ENCODE results near the gene RAE1. TPM values are rescaled to one million over a fixed set of nuclear protein-coding genes. Genes with fewer than 3 reads are reported as not detected.
A peak's percentile ranks its signal among the peaks of the same experiment; 100 is the strongest.

RAE1 gene
- total and polyA plus RNA-seq, 2 donors = 22.3 to 39.1 TPM

DNA sequence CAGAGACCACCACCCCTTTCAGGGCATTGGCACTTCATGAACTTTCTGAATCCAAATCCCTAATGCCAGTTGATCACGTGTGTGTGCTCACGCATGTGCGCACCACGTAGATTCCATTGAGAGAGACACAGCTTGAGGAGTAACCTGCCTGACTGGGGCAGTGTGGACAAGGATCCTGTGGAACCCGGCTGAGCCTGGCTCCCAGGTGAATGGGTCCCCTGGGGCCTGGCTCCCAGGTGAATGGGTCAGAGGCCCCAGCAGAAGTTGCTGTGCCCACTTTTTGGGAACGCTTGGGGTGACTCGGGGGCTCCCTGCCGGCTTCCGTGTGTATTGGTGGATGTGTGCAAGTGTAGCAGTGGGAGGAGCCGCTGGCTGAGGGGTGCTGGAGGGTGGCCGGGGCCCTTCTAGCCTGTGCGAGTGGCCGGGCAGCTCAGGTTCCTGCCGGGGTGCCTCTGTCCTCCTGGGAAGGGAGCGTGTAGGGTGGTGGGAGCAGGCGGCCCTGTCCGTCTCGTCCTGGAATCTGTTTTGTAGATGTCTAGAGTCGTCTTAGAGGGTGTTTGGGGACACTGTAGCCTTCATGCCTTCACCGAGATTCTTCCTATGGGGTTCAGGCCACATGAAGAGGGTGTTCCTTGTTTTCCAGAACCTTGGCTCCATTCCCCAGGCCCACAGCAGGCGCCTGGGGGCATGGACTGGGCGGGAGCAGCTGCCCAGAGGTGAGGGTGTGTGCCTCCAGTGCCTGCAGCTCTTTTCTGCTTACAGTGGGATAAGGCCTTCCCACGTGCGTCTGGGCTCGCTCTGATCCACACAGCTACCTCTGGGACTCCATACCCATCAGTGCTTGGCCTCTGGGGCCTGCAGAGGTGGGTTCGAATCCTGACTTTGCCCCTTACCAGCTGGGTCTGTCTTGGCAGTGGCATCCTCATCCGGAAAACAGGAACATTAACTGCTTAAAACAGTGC, 43.3 kb downstream of the RAE1 start:
- H3K27ac ChIP-seq (ENCODE audit: low read depth in 1 of 2, low read length in 1 of 2) = no peak overlapping the region
- H3K4me3 ChIP-seq (ENCODE audit: low read length in 2 of 2) = peak overlapping the region; percentile 74 to 97
- peaks cover 65 to 91% of the 10 kb centered on the region in 2 donors for H3K4me1 ChIP-seq (ENCODE audit: control insufficient read depth in 2 of 2, insufficient read depth in 2 of 2, low read length in 2 of 2)
- H3K27me3 ChIP-seq (ENCODE audit: control insufficient read depth in 2 of 2, insufficient read depth in 1 of 2, low read length in 1 of 2) = peaks cover 0 to 10% of the 10 kb centered on the region in 2 donors
- WGBS = 94% methylated on average over 27 of the region's 27 CpGs
- H3K9me3 ChIP-seq (ENCODE audit: control insufficient read depth in 2 of 2, insufficient read depth in 1 of 2, low read length in 1 of 2) = peaks cover 0 to 3% of the 10 kb centered on the region in 2 donors
- DNase-seq (ENCODE audit: low read depth in 6 of 9, low spot score in 9 of 9) = no peak
- H3K36me3 ChIP-seq (ENCODE audit: control insufficient read depth in 2 of 2, insufficient read depth in 2 of 2, low read length in 1 of 2) = peaks cover 50 to 53% of the 10 kb centered on the region in 2 donors

DNA sequence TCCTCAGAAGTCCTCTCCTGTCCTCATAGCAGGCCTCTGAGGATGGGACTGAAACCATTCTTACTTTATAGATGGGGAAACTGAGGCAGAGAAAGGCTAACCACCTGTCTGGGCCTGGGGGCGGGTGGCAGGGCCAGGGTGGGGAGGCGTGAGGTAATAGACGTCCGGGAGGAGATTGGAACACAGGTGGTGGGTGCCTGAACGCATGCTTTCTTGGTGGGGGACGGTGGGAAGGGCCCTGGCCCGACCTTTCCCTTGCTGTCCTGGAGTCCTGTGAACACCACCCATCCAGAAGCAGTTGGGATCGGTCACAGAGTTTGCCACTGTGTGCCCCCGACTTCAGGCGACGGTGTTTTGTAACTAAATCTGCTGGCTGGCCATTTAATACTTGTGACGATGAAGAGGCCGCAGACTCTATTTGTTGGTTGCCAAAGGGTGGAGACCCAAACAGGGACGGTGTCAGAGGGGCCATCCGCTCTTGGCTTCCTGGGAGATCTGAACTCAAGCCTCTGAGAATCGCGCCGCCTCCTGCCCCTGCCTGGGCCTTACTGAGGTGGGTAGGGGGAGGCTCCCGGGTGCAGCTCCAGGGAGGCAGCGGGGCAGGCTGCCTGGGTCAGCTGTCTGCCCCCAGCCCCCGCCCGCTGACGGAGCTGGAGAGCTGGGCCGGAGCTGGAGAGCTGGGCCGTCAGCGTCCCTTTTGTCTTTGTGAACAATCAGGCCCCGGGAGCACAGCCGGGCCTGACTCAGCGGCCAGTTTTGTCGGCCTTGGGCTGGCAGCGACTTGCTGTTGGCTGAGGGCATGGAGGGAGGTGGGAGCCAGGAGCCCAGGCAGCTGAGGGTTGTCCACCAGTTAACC, 44.3 kb downstream of the RAE1 start:
- Histone ChIP-seq H3K9me3 (ENCODE audit: control insufficient read depth in 2 of 2, insufficient read depth in 1 of 2, low read length in 1 of 2) (no peaks in the 10 kb centered on the region), H3K27me3 (ENCODE audit: control insufficient read depth in 2 of 2, insufficient read depth in 1 of 2, low read length in 1 of 2) (peaks cover 0 to 1% of the 10 kb centered on the region in 2 donors), H3K27ac (ENCODE audit: low read depth in 1 of 2, low read length in 1 of 2) (peak overlapping the region in 1 of 2 donors; percentile 19), H3K36me3 (ENCODE audit: control insufficient read depth in 2 of 2, insufficient read depth in 2 of 2, low read length in 1 of 2) (peaks cover 59 to 63% of the 10 kb centered on the region in 2 donors), H3K4me3 (ENCODE audit: low read length in 2 of 2) (no peak overlapping the region), H3K4me1 (ENCODE audit: control insufficient read depth in 2 of 2, insufficient read depth in 2 of 2, low read length in 2 of 2) (peaks cover 64 to 91% of the 10 kb centered on the region in 2 donors)
- 92% methylated on average over 31 of the region's 31 CpGs for WGBS
- no peak for DNase-seq (ENCODE audit: low read depth in 6 of 9, low spot score in 9 of 9)

- H3K9me3 ChIP-seq (ENCODE audit: control insufficient read depth in 2 of 2, insufficient read depth in 1 of 2, low read length in 1 of 2) = no peaks in the 10 kb centered on the region
- no peak for DNase-seq (ENCODE audit: low read depth in 6 of 9, low spot score in 9 of 9)
- peaks cover 70 to 73% of the 10 kb centered on the region in 2 donors for H3K36me3 ChIP-seq (ENCODE audit: control insufficient read depth in 2 of 2, insufficient read depth in 2 of 2, low read length in 1 of 2)
- H3K27ac ChIP-seq (ENCODE audit: low read depth in 1 of 2, low read length in 1 of 2) = peak overlapping the region; percentile 95 to 97
- WGBS = 92% methylated on average over 16 of the region's 16 CpGs
- no peaks in the 10 kb centered on the region for H3K27me3 ChIP-seq (ENCODE audit: control insufficient read depth in 2 of 2, insufficient read depth in 1 of 2, low read length in 1 of 2)
- peaks cover 64 to 94% of the 10 kb centered on the region in 2 donors for H3K4me1 ChIP-seq (ENCODE audit: control insufficient read depth in 2 of 2, insufficient read depth in 2 of 2, low read length in 2 of 2)
- H3K4me3 ChIP-seq (ENCODE audit: low read length in 2 of 2) = no peak overlapping the region
Observed at GRCh38 chr20:57396212-57396983, 45.3 kb downstream of the RAE1 start.

DNA sequence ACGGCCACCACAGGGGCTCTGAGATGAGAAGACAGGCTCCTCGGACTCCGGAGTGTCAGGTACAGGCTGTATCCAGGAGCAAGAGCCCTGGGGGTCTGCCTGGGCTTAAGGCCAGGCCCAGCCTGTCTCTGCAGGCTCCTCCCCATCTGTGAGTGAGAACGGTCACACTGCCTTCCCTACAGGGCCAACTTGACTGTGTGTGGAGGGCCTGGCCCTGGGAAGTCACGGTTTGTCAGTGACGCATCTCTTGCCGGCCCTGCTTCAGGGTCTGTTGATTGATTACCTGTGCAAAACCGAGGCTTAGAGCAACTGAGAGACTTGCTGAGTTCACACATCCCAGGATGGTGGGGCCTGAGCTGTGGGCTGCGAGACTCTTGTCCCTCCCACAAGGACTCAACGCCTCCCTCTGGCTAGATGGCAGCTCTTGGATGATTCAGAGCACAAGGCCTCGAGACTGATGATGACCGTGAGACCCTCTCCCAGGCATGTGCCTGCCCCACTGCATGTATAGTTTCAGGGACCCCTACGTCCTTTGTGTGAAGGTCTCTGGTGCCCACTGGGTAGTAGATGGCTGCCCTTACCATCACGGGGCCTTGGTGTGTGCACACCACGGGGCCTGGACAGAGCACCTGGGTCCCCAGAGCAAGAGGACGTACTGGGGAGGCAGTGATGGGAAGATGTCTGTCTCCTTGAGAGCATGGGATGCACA, 46.1 kb downstream of the RAE1 start:
- H3K36me3 ChIP-seq (ENCODE audit: control insufficient read depth in 2 of 2, insufficient read depth in 2 of 2, low read length in 1 of 2) = peaks cover 76 to 77% of the 10 kb centered on the region in 2 donors
- H3K4me3 ChIP-seq (ENCODE audit: low read length in 2 of 2) = peak overlapping the region; percentile 41 to 43
- peak overlapping the region; percentile 95 to 97 for H3K27ac ChIP-seq (ENCODE audit: low read depth in 1 of 2, low read length in 1 of 2)
- DNase-seq (ENCODE audit: low read depth in 6 of 9, low spot score in 9 of 9) = no peak
- H3K4me1 ChIP-seq (ENCODE audit: control insufficient read depth in 2 of 2, insufficient read depth in 2 of 2, low read length in 2 of 2) = peaks cover 65 to 96% of the 10 kb centered on the region in 2 donors
- WGBS = 93% methylated on average over 16 of the region's 16 CpGs
- H3K27me3 ChIP-seq (ENCODE audit: control insufficient read depth in 2 of 2, insufficient read depth in 1 of 2, low read length in 1 of 2) = no peaks in the 10 kb centered on the region
- H3K9me3 ChIP-seq (ENCODE audit: control insufficient read depth in 2 of 2, insufficient read depth in 1 of 2, low read length in 1 of 2) = no peaks in the 10 kb centered on the region

DNA sequence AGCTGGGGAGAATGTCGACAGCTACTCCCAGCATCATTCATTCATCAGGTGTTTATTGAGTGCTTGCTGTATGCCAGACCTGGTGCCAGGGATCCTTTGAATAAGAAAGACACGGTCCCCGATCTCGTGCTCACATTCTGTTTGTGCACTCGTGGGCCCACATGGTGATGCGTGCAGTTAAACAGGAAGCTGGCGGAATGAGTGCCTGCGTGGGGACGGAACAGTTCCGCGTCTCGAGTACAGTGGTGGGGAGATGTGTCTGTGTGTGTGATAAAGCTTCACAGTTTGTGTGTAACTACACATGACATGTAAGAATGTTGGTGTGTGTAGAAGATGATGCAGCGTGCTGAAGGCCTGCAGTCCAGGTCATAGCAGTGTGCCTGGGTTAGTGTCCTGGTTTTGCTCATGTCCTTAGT, 46.6 kb downstream of the RAE1 start:
- 19% methylated on average over 13 of the region's 13 CpGs for WGBS
- peak overlapping the region; percentile 41 to 43 for H3K4me3 ChIP-seq (ENCODE audit: low read length in 2 of 2)
- H3K4me1 ChIP-seq (ENCODE audit: control insufficient read depth in 2 of 2, insufficient read depth in 2 of 2, low read length in 2 of 2) = peaks cover 65 to 90% of the 10 kb centered on the region in 2 donors
- no peaks in the 10 kb centered on the region for H3K9me3 ChIP-seq (ENCODE audit: control insufficient read depth in 2 of 2, insufficient read depth in 1 of 2, low read length in 1 of 2)
- H3K27ac ChIP-seq (ENCODE audit: low read depth in 1 of 2, low read length in 1 of 2) = peak overlapping the region; percentile 95 to 97
- peak in 6 of 9 donors; percentile 39 to 80 (median 52) for DNase-seq (ENCODE audit: low read depth in 6 of 9, low spot score in 9 of 9)
- H3K27me3 ChIP-seq (ENCODE audit: control insufficient read depth in 2 of 2, insufficient read depth in 1 of 2, low read length in 1 of 2) = no peaks in the 10 kb centered on the region
- peaks cover 81% of the 10 kb centered on the region in 2 donors for H3K36me3 ChIP-seq (ENCODE audit: control insufficient read depth in 2 of 2, insufficient read depth in 2 of 2, low read length in 1 of 2)

GRCh38 chr20:57398231-57398821, 47.3 kb downstream of the RAE1 start:
- H3K4me1 ChIP-seq (ENCODE audit: control insufficient read depth in 2 of 2, insufficient read depth in 2 of 2, low read length in 2 of 2) = peaks cover 60 to 87% of the 10 kb centered on the region in 2 donors
- peak in 7 of 9 donors; percentile 75 to 97 (median 91) for DNase-seq (ENCODE audit: low read depth in 6 of 9, low spot score in 9 of 9)
- peaks cover 82 to 85% of the 10 kb centered on the region in 2 donors for H3K36me3 ChIP-seq (ENCODE audit: control insufficient read depth in 2 of 2, insufficient read depth in 2 of 2, low read length in 1 of 2)
- H3K9me3 ChIP-seq (ENCODE audit: control insufficient read depth in 2 of 2, insufficient read depth in 1 of 2, low read length in 1 of 2) = no peaks in the 10 kb centered on the region
- 2% methylated on average over 27 of the region's 27 CpGs for WGBS
- no peaks in the 10 kb centered on the region for H3K27me3 ChIP-seq (ENCODE audit: control insufficient read depth in 2 of 2, insufficient read depth in 1 of 2, low read length in 1 of 2)
- H3K27ac ChIP-seq (ENCODE audit: low read depth in 1 of 2, low read length in 1 of 2) = peak overlapping the region; percentile 95 to 97
- peak overlapping the region; percentile 41 to 43 for H3K4me3 ChIP-seq (ENCODE audit: low read length in 2 of 2)

DNA sequence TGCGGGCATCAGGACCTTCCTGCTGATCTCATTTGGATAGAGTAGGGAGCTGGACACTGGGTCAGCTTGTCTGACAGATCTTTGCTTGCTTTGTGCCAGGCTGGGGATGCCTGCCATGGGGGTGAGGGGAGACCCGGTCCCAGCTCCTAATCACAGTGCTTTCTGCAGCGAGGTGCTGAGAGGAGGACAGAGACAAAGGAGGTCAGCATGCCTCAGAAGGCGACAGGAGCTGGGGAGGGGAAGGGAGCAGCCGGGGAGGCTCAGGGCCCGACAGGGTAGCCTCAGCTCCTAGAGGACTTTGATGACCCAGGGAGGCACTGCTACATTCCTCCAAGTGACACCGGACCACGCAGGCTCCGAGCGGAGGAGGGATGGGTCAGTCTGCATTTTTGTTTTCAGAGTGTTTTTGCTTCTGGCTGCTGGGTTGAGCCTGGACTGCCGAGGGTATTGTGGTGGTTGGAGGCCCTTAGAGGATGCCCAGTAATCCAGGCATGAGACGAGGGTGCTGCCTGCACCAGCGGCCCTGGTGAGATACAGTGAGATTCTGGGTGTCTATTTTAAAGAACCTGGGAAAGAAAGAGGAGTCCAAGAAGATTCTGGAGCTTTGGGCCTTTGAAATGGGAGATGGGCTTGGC, 48.0 kb downstream of the RAE1 start:
- no peaks in the 10 kb centered on the region for H3K27me3 ChIP-seq (ENCODE audit: control insufficient read depth in 2 of 2, insufficient read depth in 1 of 2, low read length in 1 of 2)
- peaks cover 82 to 83% of the 10 kb centered on the region in 2 donors for H3K36me3 ChIP-seq (ENCODE audit: control insufficient read depth in 2 of 2, insufficient read depth in 2 of 2, low read length in 1 of 2)
- H3K9me3 ChIP-seq (ENCODE audit: control insufficient read depth in 2 of 2, insufficient read depth in 1 of 2, low read length in 1 of 2) = no peaks in the 10 kb centered on the region
- DNase-seq (ENCODE audit: low read depth in 6 of 9, low spot score in 9 of 9) = no peak
- peak overlapping the region; percentile 41 to 43 for H3K4me3 ChIP-seq (ENCODE audit: low read length in 2 of 2)
- peak overlapping the region; percentile 95 to 97 for H3K27ac ChIP-seq (ENCODE audit: low read depth in 1 of 2, low read length in 1 of 2)
- H3K4me1 ChIP-seq (ENCODE audit: control insufficient read depth in 2 of 2, insufficient read depth in 2 of 2, low read length in 2 of 2) = peaks cover 54 to 81% of the 10 kb centered on the region in 2 donors
- WGBS = 88% methylated on average over 13 of the region's 13 CpGs
